GM06990 (cell line): ENCODE measurements around the gene EXOC3.

ENCODE experiments used
- DNase-seq: peaks from one replicate; pipeline ENCODE4 v3.0.0-alpha.2; 2011; ENCODE audit not compliant: insufficient read length; ENCODE audit errors: extremely low read depth
- H3K27me3 ChIP-seq: replicated peaks from 2 replicates; pipeline ENCODE4 v1.6.0; 2011; ENCODE audit warnings: low read length; ENCODE audit not compliant: control insufficient read depth, insufficient read depth
- H3K36me3 ChIP-seq: 2 replicates; pipeline ENCODE4 v1.5.1; 2011; ENCODE audit warnings: low read length; ENCODE audit not compliant: control insufficient read depth, insufficient read depth
- H3K4me3 ChIP-seq: replicated peaks from 2 replicates; pipeline ENCODE4 v1.5.1; 2011; ENCODE audit warnings: low read depth, mild to moderate bottlenecking, control low read depth, low read length
- CTCF ChIP-seq: IDR thresholded peaks from 2 replicates; pipeline ENCODE4 v1.5.1; 2011; ENCODE audit warnings: low read length, control low read depth, mild to moderate bottlenecking, inconsistent platforms; ENCODE audit not compliant: insufficient read depth, poor library complexity, severe bottlenecking

EXOC3 gene

GRCh38 chr5:499233-500209, 56.5 kb downstream of the EXOC3 start:
- Histone ChIP-seq H3K27me3 (no peaks in the 10 kb centered on the region; the same call in 1 of the 2 replicates), H3K4me3 (no peak overlapping the region), H3K36me3 (no peaks in the 10 kb centered on the region)
- no peak for DNase-seq
- TF ChIP-seq CTCF = no peak

DNA sequence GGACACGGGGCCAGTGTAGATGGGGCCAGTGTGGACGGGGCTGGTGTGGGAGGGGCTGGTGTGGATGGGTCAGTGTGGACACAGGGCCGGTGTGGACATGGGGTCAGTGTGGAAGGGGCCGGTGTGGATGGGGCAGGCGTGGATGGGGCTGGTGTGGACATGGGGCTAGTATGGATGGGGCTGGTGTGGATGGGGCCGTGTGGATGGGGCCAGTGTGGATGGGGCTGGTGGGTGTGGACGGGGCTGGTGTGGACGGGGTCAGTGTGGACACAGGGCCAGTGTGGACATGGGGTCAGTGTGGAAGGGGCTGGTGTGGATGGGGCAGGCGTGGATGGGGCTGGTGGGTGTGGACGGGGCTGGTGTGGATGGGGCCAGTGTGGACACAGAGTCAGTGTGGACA, 57.5 kb downstream of the EXOC3 start:
- Histone ChIP-seq H3K27me3 (no peaks in the 10 kb centered on the region; the same call in 1 of the 2 replicates), H3K4me3 (no peak overlapping the region), H3K36me3 (no peaks in the 10 kb centered on the region)
- DNase-seq = no peak
- no peak for TF ChIP-seq CTCF

DNA sequence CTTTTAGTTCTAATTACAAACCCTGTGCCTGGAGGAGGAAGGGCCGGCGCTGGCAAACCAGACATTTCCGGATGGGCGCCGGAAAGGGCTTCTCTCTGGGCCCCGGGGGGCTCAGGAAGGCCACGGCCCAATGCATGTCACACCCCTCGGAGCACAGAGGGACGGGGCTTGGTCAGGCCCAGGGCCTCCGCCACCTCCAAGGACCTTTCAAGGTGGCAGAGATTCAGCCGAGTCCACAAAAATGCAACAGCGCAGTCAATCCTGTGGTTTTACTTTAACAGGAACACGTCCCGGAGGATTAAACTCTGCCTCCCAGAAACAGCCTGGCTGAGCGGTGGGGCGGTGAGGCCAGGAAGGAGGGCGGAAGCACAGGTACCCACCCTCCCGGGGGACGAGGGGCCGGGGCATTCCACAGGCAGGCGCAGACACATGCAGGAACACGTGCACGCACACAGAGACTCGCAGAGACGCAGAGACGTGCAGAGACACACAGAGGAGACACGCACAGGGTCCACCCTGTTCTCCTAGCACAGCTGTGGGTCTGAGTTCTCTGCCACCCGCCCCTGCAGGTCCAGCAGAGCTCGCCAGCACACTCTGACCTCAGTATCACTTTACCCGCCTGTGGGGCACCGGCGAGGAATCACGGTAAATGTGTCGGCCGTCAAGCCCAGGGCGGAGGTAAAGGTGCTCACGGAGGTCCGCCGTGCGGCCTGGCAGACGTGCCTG, 58.3 kb downstream of the EXOC3 start:
- H3K27me3 ChIP-seq = no peaks in the 10 kb centered on the region; the same call in 1 of the 2 replicates

DNA sequence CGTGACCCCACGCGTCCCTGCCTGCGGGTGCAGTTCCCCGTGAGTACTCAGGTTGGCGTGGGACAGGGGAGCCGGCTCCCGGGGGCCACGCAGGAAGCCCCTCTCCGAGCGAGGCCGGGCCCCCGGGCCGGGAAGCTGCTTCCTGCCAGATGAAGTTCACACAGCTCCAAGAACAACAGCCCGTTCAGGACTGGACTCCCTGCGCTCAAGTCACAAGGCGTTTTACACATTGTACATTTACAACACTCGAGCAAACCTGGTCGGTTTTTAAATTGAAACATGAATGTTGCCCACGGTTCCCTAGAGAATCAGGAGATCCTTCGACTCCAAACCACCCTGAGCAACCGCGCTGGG, 58.8 kb downstream of the EXOC3 start:
- Histone ChIP-seq H3K27me3 (no peaks in the 10 kb centered on the region; the same call in 1 of the 2 replicates), H3K4me3 (no peak overlapping the region), H3K36me3 (no peaks in the 10 kb centered on the region)
- no peak for TF ChIP-seq CTCF
- DNase-seq = no peak

More for the DNA sequence above, 58.3 kb downstream of the EXOC3 start:
- Histone ChIP-seq H3K4me3 (no peak overlapping the region), H3K36me3 (no peaks in the 10 kb centered on the region)
- TF ChIP-seq CTCF = no peak
- DNase-seq = no peak

DNA sequence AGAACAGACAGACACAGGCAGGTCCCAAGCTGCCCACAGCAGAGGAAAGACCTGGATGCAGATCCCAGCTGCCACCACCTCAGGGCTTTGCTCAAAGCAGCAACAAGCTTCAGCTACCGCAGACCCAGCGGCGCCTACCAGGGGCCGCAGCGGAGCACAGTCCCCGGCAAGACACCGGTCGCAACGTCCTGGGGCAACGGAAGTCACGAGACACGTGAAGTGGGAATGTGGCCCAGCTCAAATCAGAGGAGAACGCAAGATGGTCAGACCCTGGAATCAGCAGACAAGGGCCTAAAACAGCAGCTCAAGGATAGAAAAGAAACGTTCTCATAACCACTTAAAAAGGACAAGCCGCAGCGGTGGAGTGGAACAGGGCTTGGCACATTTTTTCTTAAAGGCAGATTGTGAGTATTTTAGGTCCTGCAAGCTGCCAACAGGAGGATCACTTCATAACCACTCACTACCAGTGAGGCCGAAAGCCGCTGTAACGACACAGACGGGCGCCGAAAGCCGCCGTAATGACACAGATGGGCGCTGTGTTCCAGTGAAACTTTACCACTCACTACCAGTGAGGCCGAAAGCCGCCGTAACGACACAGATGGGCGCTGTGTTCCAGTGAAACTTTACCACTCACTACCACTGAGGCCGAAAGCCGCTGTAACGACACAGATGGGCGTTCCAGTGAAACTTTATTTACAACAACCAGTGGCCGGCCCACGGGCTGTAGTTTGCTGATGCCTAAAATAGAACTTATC, 59.5 kb downstream of the EXOC3 start:
- Histone ChIP-seq H3K36me3 (no peaks in the 10 kb centered on the region), H3K4me3 (no peak overlapping the region), H3K27me3 (no peaks in the 10 kb centered on the region; the same call in 1 of the 2 replicates)
- TF ChIP-seq CTCF = no peak
- DNase-seq = no peak
